A549 (cell line): Measurements from ENCODE around the gene SPTY2D1. TPM values are rescaled to one million over a fixed set of nuclear protein-coding genes. Genes with fewer than 3 reads are reported as not detected.
"Not testable (repeated sequence)": the region's sequence is repeated elsewhere in the genome, so short reads cannot be mapped to it uniquely, and the experiment has no call there.

Experiments used
- ATAC-seq, 2 experiments: fragments of 200-7000 bp in 1 of 2; fragments of >200 bp in 1 of 2; cut with Nextera tagmentation in 1 of 2; cut with Tn5 transposase in 1 of 2; 3 replicates each; pipeline versions ENCODE4 v1.8.0 to v1.9.1; 2018 to 2020; ENCODE audit warnings: mild to moderate bottlenecking in 1 of 2, moderate library complexity in 1 of 2
- CTCF ChIA-PET: fragments of 300-600 bp; sonication (Branson Sonifier 250); formaldehyde crosslinking; extraction: SDS; loops from one replicate; lab custom pipeline; 2021; ENCODE audit warnings: antibody characterized with exemption, inconsistent platforms; lab: Yijun Ruan, JAX
- POLR2A ChIA-PET: fragments of 350-600 bp; formaldehyde crosslinking; extraction: SDS; loops from one replicate; lab custom pipeline; 2021; ENCODE audit warnings: antibody characterized with exemption, inconsistent platforms; lab: Yijun Ruan, JAX
- DNase-seq, 2 experiments: peaks; one replicate each; pipeline versions ENCODE4 v3.0.0 to v3.0.0-alpha.2; 2011 to 2016; ENCODE audit warnings: low read depth in 1 of 2, low spot score in 1 of 2
- FAIRE-seq: peaks from 2 replicates; lab custom pipeline; 2011; peaks lifted over from hg19 to GRCh38; lab: Jason Lieb, UNC
- H3K27ac ChIP-seq, 2 experiments: fragments of >200 bp; sonication (Bioruptor Twin); formaldehyde crosslinking; 3 replicates each; pipeline ENCODE4 v1.5.1; 2016 to 2017
- H3K4me1 ChIP-seq: fragments of >200 bp; sonication (Bioruptor Twin); formaldehyde crosslinking; 3 replicates; pipeline ENCODE4 v1.6.1; 2016
- H3K4me2 ChIP-seq: fragments of >200 bp; sonication (Bioruptor Twin); formaldehyde crosslinking; 3 replicates; pipeline ENCODE4 v1.6.1; 2016
- H3K4me3 ChIP-seq: fragments of >200 bp; sonication (Bioruptor Twin); formaldehyde crosslinking; 3 replicates; pipeline ENCODE4 v1.5.1; 2016
- H3K9me3 ChIP-seq: fragments of >200 bp; sonication (Bioruptor Twin); formaldehyde crosslinking; 3 replicates; pipeline ENCODE4 v1.6.1; 2016
- EP300 ChIP-seq, 2 experiments: fragments of >200 bp; sonication (Bioruptor Twin); formaldehyde crosslinking; IDR thresholded peaks; 2 replicates in 1 of 2; 3 replicates in 1 of 2; pipeline ENCODE4 v1.6.1; 2016 to 2017
- HOXB5 ChIP-seq: fragments of 250-450 bp; sonication (Bioruptor Pico); IDR thresholded peaks from 2 replicates; pipeline ENCODE4 v1.5.0; 2020; ENCODE audit warnings: mild to moderate bottlenecking, moderate library complexity
- KDM1A ChIP-seq: fragments of 200-600 bp; sonication (generic); IDR thresholded peaks from 2 replicates; pipeline ENCODE4 v1.6.1; 2016; ENCODE audit warnings: low read depth, mild to moderate bottlenecking
- PHF8 ChIP-seq: fragments of 200-600 bp; sonication (generic); IDR thresholded peaks from 2 replicates; pipeline ENCODE4 v1.6.1; 2016; ENCODE audit warnings: low read depth, mild to moderate bottlenecking, antibody characterized with exemption, moderate library complexity, borderline replicate concordance
- RCOR1 ChIP-seq: fragments of 150-350 bp; IDR thresholded peaks from 2 replicates; pipeline ENCODE4 v1.6.1; 2014; ENCODE audit warnings: antibody characterized with exemption, low read length, low read depth
- ZC3H11A ChIP-seq: fragments of 450-650 bp; IDR thresholded peaks from 2 replicates; pipeline ENCODE4 v1.6.1; 2014; ENCODE audit warnings: antibody characterized with exemption, mild to moderate bottlenecking
- ZSCAN20 ChIP-seq: fragments of 250-450 bp; sonication (Bioruptor Pico); IDR thresholded peaks from 2 replicates; pipeline ENCODE4 v1.8.0; 2022; ENCODE audit warnings: mild to moderate bottlenecking, moderate library complexity
- WGBS: methylation state at CpG from one replicate; pipeline ENCODE4 v1.1.6; 2017; ENCODE audit errors: missing lambda C conversion rate; 5-methylcytosine and 5-hydroxymethylcytosine counted together
- polyA plus RNA-seq, 4 experiments: library from polyadenylated mRNA; depleted of rRNA in 3 of 4; stranded (reverse); fragments of >200 nt; fragmentation: RNase III in 1 of 4; extraction: RNeasy Plus Mini Kit Qiagen cat#74134 plus additional on column Dnase treatment in 1 of 4; gene quantifications; 2 replicates in 3 of 4; 3 replicates in 1 of 4; pipeline ENCODE4 v1.2.3, GENCODE V29; 2011 to 2017
- TF ChIP-seq, protein P1 (sequence below): fragments of 250-450 bp; sonication (Bioruptor Pico); IDR thresholded peaks from 2 replicates; pipeline ENCODE4 v1.5.0; 2020; ENCODE audit warnings: low read depth, mild to moderate bottlenecking, moderate library complexity
- TF ChIP-seq, protein P2 (sequence below): fragments of 200-600 bp; sonication (generic); IDR thresholded peaks from 2 replicates; pipeline ENCODE4 v1.6.1; 2016; ENCODE audit warnings: antibody characterized with exemption, mild to moderate bottlenecking, moderate library complexity
- TF ChIP-seq, protein P3 (sequence below): fragments of >200 bp; sonication (Bioruptor Twin); formaldehyde crosslinking; IDR thresholded peaks from 3 replicates; pipeline ENCODE4 v1.5.1; 2016
- TF ChIP-seq, protein P4 (sequence below): fragments of 150-350 bp; IDR thresholded peaks from 2 replicates; pipeline ENCODE4 v1.6.1; 2014; ENCODE audit warnings: low read depth, mild to moderate bottlenecking, low read length
- TF ChIP-seq, protein P5 (sequence below): IDR thresholded peaks from 2 replicates; pipeline ENCODE4 v1.6.1; 2012; ENCODE audit warnings: low read depth, borderline replicate concordance

SPTY2D1 gene
- polyA plus RNA-seq, 2 of the 4 experiments (the other 2 are of a cell fraction), result 14.1 to 24.6 TPM

DNA sequence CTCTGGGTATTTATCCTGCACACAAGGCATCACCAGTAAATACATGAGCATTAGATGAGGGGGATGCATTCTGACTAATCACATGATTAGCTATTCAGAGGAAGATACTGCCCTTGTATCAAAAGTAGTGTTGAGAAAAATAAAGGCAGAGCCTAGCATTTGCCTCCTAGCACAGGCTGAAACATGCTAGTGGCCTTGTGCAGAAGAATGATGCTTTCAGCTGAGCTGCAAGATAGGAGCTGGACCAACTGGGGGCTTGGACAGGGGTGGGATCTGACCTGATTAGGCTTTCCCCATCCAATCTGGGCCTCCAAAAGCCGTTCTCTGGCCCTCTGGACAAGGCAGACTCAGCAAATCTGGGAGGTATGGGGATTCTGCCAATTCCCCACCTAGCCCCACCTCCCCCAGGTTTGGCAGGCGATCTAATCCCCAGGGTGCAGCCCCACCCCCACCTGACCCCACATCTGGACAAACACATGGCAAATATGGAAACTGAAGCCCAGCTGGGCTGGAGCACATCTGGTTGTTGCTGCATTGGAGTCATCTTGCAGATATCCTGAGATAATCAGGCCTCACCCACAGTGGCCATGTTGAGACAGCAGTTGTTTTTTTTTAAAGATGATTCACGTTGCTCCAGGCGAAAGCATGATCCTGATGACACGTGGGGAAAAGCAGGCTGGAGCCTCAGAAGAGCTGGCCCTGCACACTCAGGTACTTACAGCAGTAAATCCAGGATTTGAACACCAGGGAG is 39.0 kb downstream of the SPTY2D1 start:
- CTCF ChIA-PET, result interaction anchor here (0.7 to 1.1 kb wide), 2 partner anchors 18 to 55 kb away, joined by 3 to 4 read pairs; no protein-coding TSS in a partner anchor

DNA sequence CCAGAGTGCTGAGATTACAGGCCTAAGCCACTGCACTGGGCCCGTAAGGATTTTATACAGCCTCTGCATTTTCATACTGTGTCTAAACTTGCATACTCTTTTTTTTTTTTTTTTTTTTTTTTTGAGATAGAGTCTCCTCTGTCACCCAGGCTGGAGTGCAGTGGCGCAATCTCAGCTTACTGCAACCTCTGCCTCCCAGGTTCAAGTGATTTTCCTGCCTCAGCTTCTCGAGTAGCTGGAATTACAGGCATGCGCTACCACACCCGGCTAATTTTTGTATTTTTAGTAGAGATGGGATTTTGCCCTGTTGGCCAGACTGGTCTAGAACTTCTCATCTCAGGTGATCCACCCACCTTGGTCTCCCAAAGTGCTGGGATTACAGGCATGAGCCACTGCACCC is 40.1 kb downstream of the SPTY2D1 start:
- H3K4me3 ChIP-seq, FAIRE-seq, DNase-seq, ATAC-seq, H3K9me3 ChIP-seq, H3K4me2 ChIP-seq, H3K27ac ChIP-seq, POLR2A ChIA-PET: not testable (repeated sequence)
- WGBS, result 84% methylated on average over 5 of the region's 5 CpGs
- H3K4me1 ChIP-seq, result peaks cover 16% of the 10 kb centered on the region; the same call in 1 of the 3 replicates
- CTCF ChIA-PET, result interaction anchor here (0.6 to 2.1 kb wide), 3 partner anchors 14 to 128 kb away, joined by 3 to 4 read pairs (median 3); no protein-coding TSS in a partner anchor

More for the DNA sequence above, 39.0 kb downstream of the SPTY2D1 start:
- Histone ChIP-seq H3K9me3 (no peaks in the 10 kb centered on the region), H3K27ac (no peak overlapping the region), H3K4me2 (no peak overlapping the region), H3K4me3 (no peak overlapping the region), H3K4me1 (peaks cover 9% of the 10 kb centered on the region; the same call in 1 of the 3 replicates)
- TF ChIP-seq, protein P1, sequence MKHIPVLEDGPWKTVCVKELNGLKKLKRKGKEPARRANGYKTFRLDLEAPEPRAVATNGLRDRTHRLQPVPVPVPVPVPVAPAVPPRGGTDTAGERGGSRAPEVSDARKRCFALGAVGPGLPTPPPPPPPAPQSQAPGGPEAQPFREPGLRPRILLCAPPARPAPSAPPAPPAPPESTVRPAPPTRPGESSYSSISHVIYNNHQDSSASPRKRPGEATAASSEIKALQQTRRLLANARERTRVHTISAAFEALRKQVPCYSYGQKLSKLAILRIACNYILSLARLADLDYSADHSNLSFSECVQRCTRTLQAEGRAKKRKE, result no peak
- no peak for DNase-seq
- POLR2A ChIA-PET, result no interaction called here
- FAIRE-seq, result no peak
- 74% methylated on average over 5 of the region's 5 CpGs for WGBS
- ATAC-seq, result no peak

DNA sequence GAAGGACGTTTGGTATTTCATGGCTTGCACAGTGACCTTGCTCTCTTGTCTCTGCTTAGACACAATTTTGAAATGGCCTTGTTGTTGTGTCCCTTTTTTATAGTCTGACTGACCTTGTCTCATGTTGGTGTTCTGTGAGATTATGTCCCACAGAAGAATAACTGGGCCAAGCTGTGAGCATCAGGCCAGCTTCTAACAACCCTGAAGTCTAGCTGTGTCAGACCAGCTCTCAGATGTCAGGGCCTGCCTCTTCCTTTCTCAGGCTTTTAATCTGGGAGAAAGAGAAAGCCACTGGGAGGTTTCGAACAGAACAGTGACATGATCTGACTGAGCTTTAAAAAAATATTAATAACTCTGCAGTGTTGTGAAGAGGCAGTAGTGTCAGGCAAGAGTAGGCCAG is 43.6 kb downstream of the SPTY2D1 start:
- no peak for DNase-seq
- no peak overlapping the region for H3K4me3 ChIP-seq
- POLR2A ChIA-PET, result no interaction called here

More for the DNA sequence above, 43.6 kb downstream of the SPTY2D1 start:
- 57% methylated on average over 2 of the region's 2 CpGs for WGBS
- ATAC-seq (no peak), FAIRE-seq (no peak)
- no peak overlapping the region for H3K27ac ChIP-seq
- CTCF ChIA-PET, result interaction anchor here (0.9 to 1.1 kb wide), 3 partner anchors 11 to 174 kb away, joined by 3 read pairs; no protein-coding TSS in a partner anchor
- H3K4me2 ChIP-seq, result peak overlapping the region; percentile 87
- H3K9me3 ChIP-seq, result no peaks in the 10 kb centered on the region
- H3K4me1 ChIP-seq, result peaks cover 25% of the 10 kb centered on the region; the same call in 1 of the 3 replicates
- TF ChIP-seq, protein P2, sequence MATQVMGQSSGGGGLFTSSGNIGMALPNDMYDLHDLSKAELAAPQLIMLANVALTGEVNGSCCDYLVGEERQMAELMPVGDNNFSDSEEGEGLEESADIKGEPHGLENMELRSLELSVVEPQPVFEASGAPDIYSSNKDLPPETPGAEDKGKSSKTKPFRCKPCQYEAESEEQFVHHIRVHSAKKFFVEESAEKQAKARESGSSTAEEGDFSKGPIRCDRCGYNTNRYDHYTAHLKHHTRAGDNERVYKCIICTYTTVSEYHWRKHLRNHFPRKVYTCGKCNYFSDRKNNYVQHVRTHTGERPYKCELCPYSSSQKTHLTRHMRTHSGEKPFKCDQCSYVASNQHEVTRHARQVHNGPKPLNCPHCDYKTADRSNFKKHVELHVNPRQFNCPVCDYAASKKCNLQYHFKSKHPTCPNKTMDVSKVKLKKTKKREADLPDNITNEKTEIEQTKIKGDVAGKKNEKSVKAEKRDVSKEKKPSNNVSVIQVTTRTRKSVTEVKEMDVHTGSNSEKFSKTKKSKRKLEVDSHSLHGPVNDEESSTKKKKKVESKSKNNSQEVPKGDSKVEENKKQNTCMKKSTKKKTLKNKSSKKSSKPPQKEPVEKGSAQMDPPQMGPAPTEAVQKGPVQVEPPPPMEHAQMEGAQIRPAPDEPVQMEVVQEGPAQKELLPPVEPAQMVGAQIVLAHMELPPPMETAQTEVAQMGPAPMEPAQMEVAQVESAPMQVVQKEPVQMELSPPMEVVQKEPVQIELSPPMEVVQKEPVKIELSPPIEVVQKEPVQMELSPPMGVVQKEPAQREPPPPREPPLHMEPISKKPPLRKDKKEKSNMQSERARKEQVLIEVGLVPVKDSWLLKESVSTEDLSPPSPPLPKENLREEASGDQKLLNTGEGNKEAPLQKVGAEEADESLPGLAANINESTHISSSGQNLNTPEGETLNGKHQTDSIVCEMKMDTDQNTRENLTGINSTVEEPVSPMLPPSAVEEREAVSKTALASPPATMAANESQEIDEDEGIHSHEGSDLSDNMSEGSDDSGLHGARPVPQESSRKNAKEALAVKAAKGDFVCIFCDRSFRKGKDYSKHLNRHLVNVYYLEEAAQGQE, result no peak
- TF ChIP-seq PHF8, result no peak
- no peak for TF ChIP-seq ZC3H11A
- TF ChIP-seq EP300 (IDR thresholded peaks at IDR 0.05), result no peak
- no peak for TF ChIP-seq HOXB5 (CRISPR knock-in tag)
- TF ChIP-seq, protein P3, sequence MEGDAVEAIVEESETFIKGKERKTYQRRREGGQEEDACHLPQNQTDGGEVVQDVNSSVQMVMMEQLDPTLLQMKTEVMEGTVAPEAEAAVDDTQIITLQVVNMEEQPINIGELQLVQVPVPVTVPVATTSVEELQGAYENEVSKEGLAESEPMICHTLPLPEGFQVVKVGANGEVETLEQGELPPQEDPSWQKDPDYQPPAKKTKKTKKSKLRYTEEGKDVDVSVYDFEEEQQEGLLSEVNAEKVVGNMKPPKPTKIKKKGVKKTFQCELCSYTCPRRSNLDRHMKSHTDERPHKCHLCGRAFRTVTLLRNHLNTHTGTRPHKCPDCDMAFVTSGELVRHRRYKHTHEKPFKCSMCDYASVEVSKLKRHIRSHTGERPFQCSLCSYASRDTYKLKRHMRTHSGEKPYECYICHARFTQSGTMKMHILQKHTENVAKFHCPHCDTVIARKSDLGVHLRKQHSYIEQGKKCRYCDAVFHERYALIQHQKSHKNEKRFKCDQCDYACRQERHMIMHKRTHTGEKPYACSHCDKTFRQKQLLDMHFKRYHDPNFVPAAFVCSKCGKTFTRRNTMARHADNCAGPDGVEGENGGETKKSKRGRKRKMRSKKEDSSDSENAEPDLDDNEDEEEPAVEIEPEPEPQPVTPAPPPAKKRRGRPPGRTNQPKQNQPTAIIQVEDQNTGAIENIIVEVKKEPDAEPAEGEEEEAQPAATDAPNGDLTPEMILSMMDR, result no peak
- TF ChIP-seq, protein P4, sequence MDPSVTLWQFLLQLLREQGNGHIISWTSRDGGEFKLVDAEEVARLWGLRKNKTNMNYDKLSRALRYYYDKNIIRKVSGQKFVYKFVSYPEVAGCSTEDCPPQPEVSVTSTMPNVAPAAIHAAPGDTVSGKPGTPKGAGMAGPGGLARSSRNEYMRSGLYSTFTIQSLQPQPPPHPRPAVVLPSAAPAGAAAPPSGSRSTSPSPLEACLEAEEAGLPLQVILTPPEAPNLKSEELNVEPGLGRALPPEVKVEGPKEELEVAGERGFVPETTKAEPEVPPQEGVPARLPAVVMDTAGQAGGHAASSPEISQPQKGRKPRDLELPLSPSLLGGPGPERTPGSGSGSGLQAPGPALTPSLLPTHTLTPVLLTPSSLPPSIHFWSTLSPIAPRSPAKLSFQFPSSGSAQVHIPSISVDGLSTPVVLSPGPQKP, result no peak
- no peak for TF ChIP-seq ZSCAN20
- TF ChIP-seq KDM1A, result no peak
- no peak for TF ChIP-seq RCOR1
- TF ChIP-seq, protein P5, sequence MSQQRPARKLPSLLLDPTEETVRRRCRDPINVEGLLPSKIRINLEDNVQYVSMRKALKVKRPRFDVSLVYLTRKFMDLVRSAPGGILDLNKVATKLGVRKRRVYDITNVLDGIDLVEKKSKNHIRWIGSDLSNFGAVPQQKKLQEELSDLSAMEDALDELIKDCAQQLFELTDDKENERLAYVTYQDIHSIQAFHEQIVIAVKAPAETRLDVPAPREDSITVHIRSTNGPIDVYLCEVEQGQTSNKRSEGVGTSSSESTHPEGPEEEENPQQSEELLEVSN, result no peak
